HEK293 (cell line): Measurements from ENCODE around the gene CIRBP.

Experiments
- BCL11A ChIP-seq: fragments of 450-650 bp; formaldehyde crosslinking; IDR thresholded peaks from 2 replicates; pipeline ENCODE4 v1.5.1; 2016; ENCODE audit warnings: low read depth, missing biosample characterization, missing genetic modification characterization
- BCL11B ChIP-seq: fragments of 450-650 bp; formaldehyde crosslinking; IDR thresholded peaks from 2 replicates; pipeline ENCODE4 v1.5.1; 2016; ENCODE audit warnings: low read depth, missing biosample characterization, missing genetic modification characterization
- CTCF ChIP-seq: fragments of 450-650 bp; formaldehyde crosslinking; IDR thresholded peaks from 2 replicates; pipeline ENCODE4 v1.5.1; 2016; ENCODE audit warnings: missing biosample characterization, missing genetic modification characterization
- GLIS2 ChIP-seq: fragments of 450-650 bp; formaldehyde crosslinking; IDR thresholded peaks from 2 replicates; pipeline ENCODE4 v1.5.1; 2016; ENCODE audit warnings: missing biosample characterization, missing genetic modification characterization
- KLF10 ChIP-seq: fragments of 450-650 bp; IDR thresholded peaks from 2 replicates; pipeline ENCODE4 v1.5.1; 2018; ENCODE audit warnings: missing biosample characterization, mild to moderate bottlenecking, missing genetic modification characterization
- KLF17 ChIP-seq: fragments of 450-650 bp; formaldehyde crosslinking; IDR thresholded peaks from 2 replicates; pipeline ENCODE4 v1.5.1; 2016; ENCODE audit warnings: missing biosample characterization, missing genetic modification characterization
- KLF9 ChIP-seq: fragments of 450-650 bp; formaldehyde crosslinking; IDR thresholded peaks from 2 replicates; pipeline ENCODE4 v1.5.1; 2016; ENCODE audit warnings: missing biosample characterization, missing genetic modification characterization, low read depth
- REST ChIP-seq: fragments of 450-650 bp; formaldehyde crosslinking; IDR thresholded peaks from 2 replicates; pipeline ENCODE4 v1.5.1; 2016; ENCODE audit warnings: missing biosample characterization, missing genetic modification characterization
- ZBTB1 ChIP-seq: fragments of 450-650 bp; formaldehyde crosslinking; IDR thresholded peaks from 2 replicates; pipeline ENCODE4 v1.5.1; 2016; ENCODE audit warnings: missing biosample characterization, missing genetic modification characterization
- ZBTB26 ChIP-seq: fragments of 450-650 bp; formaldehyde crosslinking; optimal IDR thresholded peaks from 2 replicates; pipeline ENCODE3; 2016; ENCODE audit warnings: missing biosample characterization, mild to moderate bottlenecking, missing genetic modification characterization
- ZEB2 ChIP-seq: fragments of 450-650 bp; formaldehyde crosslinking; IDR thresholded peaks from 2 replicates; pipeline ENCODE4 v1.5.1; 2016; ENCODE audit warnings: missing biosample characterization, missing genetic modification characterization
- ZNF133 ChIP-seq: fragments of 450-650 bp; formaldehyde crosslinking; IDR thresholded peaks from 2 replicates; pipeline ENCODE4 v1.5.1; 2016; ENCODE audit warnings: missing biosample characterization, missing genetic modification characterization
- ZNF155 ChIP-seq: fragments of 450-650 bp; formaldehyde crosslinking; IDR thresholded peaks from 2 replicates; pipeline ENCODE4 v1.5.1; 2016; ENCODE audit warnings: missing biosample characterization, missing genetic modification characterization
- ZNF248 ChIP-seq: fragments of 450-650 bp; formaldehyde crosslinking; IDR thresholded peaks from 2 replicates; pipeline ENCODE4 v1.5.1; 2017; ENCODE audit warnings: missing biosample characterization, missing genetic modification characterization
- ZNF280C ChIP-seq: fragments of 450-650 bp; formaldehyde crosslinking; IDR thresholded peaks from 2 replicates; pipeline ENCODE4 v1.5.1; 2016; ENCODE audit warnings: missing biosample characterization, missing genetic modification characterization
- ZNF302 ChIP-seq: fragments of 450-650 bp; formaldehyde crosslinking; IDR thresholded peaks from 2 replicates; pipeline ENCODE4 v1.5.1; 2016; ENCODE audit warnings: missing biosample characterization, missing genetic modification characterization, low read depth
- ZNF324 ChIP-seq: fragments of 450-650 bp; formaldehyde crosslinking; IDR thresholded peaks from 2 replicates; pipeline ENCODE4 v1.5.1; 2016; ENCODE audit warnings: missing biosample characterization, missing genetic modification characterization
- ZNF350 ChIP-seq: fragments of 450-650 bp; formaldehyde crosslinking; IDR thresholded peaks from 2 replicates; pipeline ENCODE4 v1.5.0; 2017; ENCODE audit warnings: missing biosample characterization, mild to moderate bottlenecking, missing genetic modification characterization
- ZNF366 ChIP-seq: fragments of 450-650 bp; formaldehyde crosslinking; conservative IDR thresholded peaks from 2 replicates; pipeline ENCODE4 v1.5.1; 2016; ENCODE audit warnings: missing biosample characterization, missing genetic modification characterization
- ZNF398 ChIP-seq: fragments of 450-650 bp; formaldehyde crosslinking; IDR thresholded peaks from 2 replicates; pipeline ENCODE4 v1.5.1; 2017; ENCODE audit warnings: missing biosample characterization, missing genetic modification characterization
- ZNF501 ChIP-seq: fragments of 450-650 bp; formaldehyde crosslinking; IDR thresholded peaks from 2 replicates; pipeline ENCODE4 v1.5.1; 2016; ENCODE audit warnings: missing biosample characterization, missing genetic modification characterization
- ZNF514 ChIP-seq: fragments of 450-650 bp; formaldehyde crosslinking; IDR thresholded peaks from 2 replicates; pipeline ENCODE4 v1.5.1; 2016; ENCODE audit warnings: missing biosample characterization, missing genetic modification characterization
- ZNF580 ChIP-seq: fragments of 450-650 bp; formaldehyde crosslinking; IDR thresholded peaks from 2 replicates; pipeline ENCODE4 v1.5.1; 2016; ENCODE audit warnings: missing biosample characterization, missing genetic modification characterization
- ZNF621 ChIP-seq: fragments of 450-650 bp; formaldehyde crosslinking; IDR thresholded peaks from 2 replicates; pipeline ENCODE4 v1.5.1; 2017; ENCODE audit warnings: missing biosample characterization, missing genetic modification characterization
- ZNF660 ChIP-seq: fragments of 450-650 bp; IDR thresholded peaks from 2 replicates; pipeline ENCODE4 v1.5.1; 2018; ENCODE audit warnings: missing biosample characterization, mild to moderate bottlenecking, missing genetic modification characterization
- ZNF664 ChIP-seq: fragments of 450-650 bp; formaldehyde crosslinking; IDR thresholded peaks from 2 replicates; pipeline ENCODE4 v1.5.1; 2016; ENCODE audit warnings: missing biosample characterization, missing genetic modification characterization
- ZNF677 ChIP-seq: fragments of 450-650 bp; IDR thresholded peaks from 2 replicates; pipeline ENCODE4 v1.5.0; 2018; ENCODE audit warnings: missing biosample characterization, mild to moderate bottlenecking, missing genetic modification characterization, moderate library complexity
- ZNF837 ChIP-seq: fragments of 450-650 bp; formaldehyde crosslinking; IDR thresholded peaks from 2 replicates; pipeline ENCODE4 v1.5.1; 2016; ENCODE audit warnings: missing biosample characterization, missing genetic modification characterization

The CIRBP gene

GRCh38 chr19:1237754-1238368 lies 31.3 kb upstream of the CIRBP start, which contains the start of gene CBARP (continued):
- TF ChIP-seq ZNF580 (tag by site-specific recombination), result no peak
- no peak for TF ChIP-seq KLF10 (tag by site-specific recombination)
- 0 out of 2 replicates have a peak, but pooled peaks have one; percentile 29 for TF ChIP-seq KLF17 (tag by site-specific recombination)
- no peak for TF ChIP-seq BCL11B
- TF ChIP-seq GLIS2 (tag by site-specific recombination), result peak; percentile 85
- TF ChIP-seq ZNF677 (tag by site-specific recombination), result no peak
- TF ChIP-seq ZBTB1, result no peak
- no peak for TF ChIP-seq ZNF837
- TF ChIP-seq BCL11A (tag by site-specific recombination), result no peak
- no peak for TF ChIP-seq ZBTB26 (tag by site-specific recombination)
- no peak for TF ChIP-seq ZNF155 (tag by site-specific recombination)
- TF ChIP-seq CTCF (tag by site-specific recombination), result no peak
- TF ChIP-seq ZNF350, result no peak
- no peak for TF ChIP-seq REST (tag by site-specific recombination)
- TF ChIP-seq ZNF621, result no peak
- TF ChIP-seq ZNF664, result no peak
- TF ChIP-seq ZEB2, result no peak
- TF ChIP-seq ZNF366 (tag by site-specific recombination), result no peak
- no peak for TF ChIP-seq ZNF133 (tag by site-specific recombination)
- no peak for TF ChIP-seq ZNF501
- no peak for TF ChIP-seq ZNF514 (tag by site-specific recombination)
- no peak for TF ChIP-seq ZNF660
- TF ChIP-seq ZNF302 (tag by site-specific recombination), result no peak
- TF ChIP-seq ZNF398 (tag by site-specific recombination), result peak; percentile 47
- no peak for TF ChIP-seq ZNF280C (tag by site-specific recombination)
- no peak for TF ChIP-seq ZNF248 (tag by site-specific recombination)
- TF ChIP-seq KLF9, result 0 out of 2 replicates have a peak, but pooled peaks have one; percentile 33
- no peak for TF ChIP-seq ZNF324 (tag by site-specific recombination)
